ENCODE measurements around the gene MYOF.
"Not testable (repeated sequence)": the region's sequence is repeated elsewhere in the genome, so short reads cannot be mapped to it uniquely, and the experiment has no call there.

The MYOF gene

DNA sequence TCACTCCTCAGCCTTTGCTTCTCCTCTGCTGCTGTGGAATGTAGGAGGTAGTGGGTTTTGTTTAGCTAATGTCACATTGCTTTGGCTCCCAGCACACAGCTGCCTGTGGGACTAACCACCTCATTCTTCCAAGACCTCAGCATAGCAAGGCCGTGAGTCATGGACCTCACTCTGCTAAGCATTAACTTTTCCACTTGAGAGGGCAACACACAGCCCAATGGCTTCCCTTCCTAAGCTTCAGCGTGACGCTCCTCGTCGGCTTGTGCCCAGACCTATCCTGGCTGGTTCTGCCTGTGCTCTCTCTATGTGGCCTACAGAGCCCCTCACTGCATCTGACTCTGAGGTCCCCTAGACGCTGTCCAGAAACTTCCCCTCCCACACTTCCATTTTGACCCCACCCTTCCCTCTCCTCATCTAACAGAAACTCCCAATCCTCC lies 23.3 kb downstream of the MYOF start:
- no peak for DNase-seq (ENCODE audit: low read depth in 2 of 2, low spot score in 1 of 2)

DNA sequence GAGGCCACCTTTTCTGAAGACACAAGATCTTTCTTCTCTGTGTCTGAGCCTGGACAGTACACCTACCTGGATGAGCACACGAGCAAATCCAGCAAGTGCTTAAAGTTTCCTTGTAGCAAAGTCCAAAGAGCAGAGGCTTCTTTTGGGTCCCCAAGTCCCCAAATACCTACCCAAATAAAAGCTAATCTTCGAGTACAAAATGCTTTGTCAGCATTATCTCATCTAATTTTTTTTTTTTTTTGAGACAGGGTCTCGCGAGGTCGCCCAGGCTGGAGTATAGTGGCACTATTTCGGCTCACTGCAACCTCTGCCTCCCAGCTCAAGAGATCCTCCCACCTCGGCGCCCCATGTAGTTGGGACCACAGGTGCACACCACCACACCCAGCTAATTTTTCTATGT lies 24.6 kb downstream of the MYOF start:
- DNase-seq (ENCODE audit: low read depth in 2 of 2, low spot score in 1 of 2) = no peak

DNA sequence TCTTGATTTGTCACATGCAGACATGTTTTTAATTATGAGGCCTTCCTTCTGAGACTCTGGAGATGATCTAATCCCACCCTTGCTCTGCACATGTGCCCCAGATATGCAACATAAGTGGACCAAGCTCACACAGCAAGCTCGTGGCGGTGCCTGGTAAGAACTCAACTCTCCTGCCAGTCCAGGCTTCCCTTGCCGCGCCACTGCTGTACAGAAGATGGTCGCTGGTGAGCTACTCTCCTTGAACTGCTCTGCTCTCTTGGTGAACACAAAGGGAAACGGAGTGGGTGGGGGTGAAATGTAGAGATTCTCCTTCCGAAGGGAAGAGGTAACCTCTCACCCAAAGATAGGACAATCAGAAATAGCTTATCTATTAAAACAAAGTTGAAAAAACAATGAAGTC lies 25.7 kb downstream of the MYOF start:
- DNase-seq (ENCODE audit: low read depth in 2 of 2, low spot score in 1 of 2) = no peak

DNA sequence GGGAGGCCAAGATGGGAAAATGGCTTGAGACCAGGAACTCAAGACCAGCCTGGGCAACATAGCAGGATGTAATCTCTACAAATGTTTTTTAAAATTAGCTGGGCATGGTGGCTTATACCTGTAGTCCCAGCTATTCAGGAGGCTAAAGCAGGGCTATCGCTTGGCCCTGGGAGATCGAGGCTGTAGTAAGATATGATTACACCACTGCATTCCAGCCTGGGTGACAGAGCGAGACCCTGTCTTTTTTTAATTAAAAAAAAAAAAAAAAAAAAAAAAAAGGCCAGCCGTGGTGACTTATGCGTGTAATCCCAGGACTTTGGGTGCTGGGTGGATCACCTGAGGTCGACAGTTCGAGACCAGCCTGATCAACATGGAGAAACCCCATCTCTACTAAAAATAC lies 27.4 kb downstream of the MYOF start:
- DNase-seq (ENCODE audit: low read depth in 2 of 2, low spot score in 1 of 2) = no peak

DNA sequence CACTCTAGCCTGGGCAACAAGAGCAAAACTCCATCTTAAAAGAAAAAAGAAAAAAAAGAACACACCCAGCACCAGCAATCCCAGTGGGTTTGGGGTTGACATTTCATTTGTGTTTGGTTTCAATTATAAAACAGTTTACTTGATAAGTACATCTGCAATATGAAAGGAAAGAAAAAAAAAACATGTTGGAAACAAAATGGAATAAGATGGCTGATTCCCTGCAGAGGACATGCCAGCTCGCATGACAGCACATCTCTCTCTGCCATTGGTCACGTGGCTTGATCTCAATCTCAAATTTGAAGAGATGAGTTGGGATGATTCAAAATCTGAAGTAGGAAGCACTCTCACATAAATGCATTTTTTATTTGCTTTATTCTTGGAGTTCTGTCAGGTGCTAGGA lies 28.0 kb downstream of the MYOF start:
- no peak for DNase-seq (ENCODE audit: low read depth in 2 of 2, low spot score in 1 of 2)

DNA sequence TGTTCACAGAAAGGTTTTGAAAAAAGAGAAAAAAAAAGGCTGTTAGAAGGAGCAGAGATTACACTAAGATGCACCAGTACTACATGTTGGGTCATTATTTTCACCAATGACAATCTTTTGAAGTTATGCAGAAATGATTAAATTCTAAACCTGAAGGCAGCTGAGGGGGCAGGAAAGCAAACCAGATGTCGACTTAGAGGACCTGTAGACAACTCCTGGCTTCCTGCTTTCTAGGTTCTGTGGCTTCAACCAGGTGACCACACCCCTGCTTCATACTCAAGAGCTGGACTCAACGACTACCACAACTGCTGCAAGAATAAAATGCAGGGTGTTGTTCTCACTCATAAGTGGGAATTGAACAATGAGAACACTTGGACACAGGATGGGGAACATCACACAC lies 30.0 kb downstream of the MYOF start:
- DNase-seq (ENCODE audit: low read depth in 2 of 2, low spot score in 1 of 2) = no peak

DNA sequence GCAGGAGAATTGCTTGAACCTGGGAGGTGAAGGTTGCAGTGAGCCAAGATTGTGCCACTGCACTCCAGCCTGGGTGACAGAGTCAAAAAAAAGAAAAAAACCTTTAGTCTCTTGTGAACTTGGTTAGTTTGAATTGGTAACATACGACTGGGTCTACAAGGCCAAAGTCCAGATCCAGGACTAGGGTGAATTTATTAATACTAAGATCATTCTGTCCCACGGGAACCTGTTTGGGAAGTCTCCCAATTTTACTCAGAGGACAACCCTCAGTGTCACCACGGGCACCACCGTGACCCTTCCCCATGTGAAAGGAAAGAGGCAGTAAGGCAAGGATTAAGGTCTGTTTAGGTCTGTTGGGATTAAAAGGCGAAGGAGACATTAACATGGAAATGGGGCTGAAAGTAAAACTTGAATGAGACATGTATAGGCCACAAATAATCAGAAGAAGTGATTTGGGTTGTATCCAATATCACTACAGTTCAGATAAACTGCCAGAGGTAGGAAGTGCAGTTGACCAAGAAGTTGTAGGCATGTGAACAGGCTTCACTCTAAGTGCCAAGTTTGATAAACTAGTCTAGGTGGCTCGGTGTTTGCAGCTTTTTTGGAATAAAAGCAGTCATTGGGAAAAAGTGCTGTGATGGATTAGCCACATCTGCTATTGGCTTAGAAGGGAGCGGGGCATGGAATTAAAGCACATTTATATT lies 30.7 kb downstream of the MYOF start:
- no peak for DNase-seq (ENCODE audit: low read depth in 2 of 2, low spot score in 1 of 2)

DNA sequence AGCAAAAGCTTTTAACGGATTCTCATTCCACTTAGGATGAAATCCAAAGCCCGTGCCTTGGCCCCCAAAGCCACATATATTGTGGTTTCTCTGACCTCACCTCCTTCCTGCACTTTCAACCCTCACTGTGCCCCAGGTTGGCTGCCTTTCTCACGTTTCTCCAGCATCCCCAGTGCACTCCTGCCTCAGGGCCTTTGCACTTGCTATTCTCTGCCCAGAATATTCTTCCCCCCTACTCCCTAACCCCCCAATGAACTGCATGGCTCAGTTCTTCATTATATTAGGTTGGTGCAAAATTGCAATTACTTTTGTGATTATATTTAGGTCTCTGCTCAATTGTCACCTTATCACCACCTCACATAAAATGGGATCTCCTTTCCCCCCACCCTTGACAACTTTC lies 34.2 kb downstream of the MYOF start:
- DNase-seq (ENCODE audit: low read depth in 2 of 2, low spot score in 1 of 2) = no peak

DNA sequence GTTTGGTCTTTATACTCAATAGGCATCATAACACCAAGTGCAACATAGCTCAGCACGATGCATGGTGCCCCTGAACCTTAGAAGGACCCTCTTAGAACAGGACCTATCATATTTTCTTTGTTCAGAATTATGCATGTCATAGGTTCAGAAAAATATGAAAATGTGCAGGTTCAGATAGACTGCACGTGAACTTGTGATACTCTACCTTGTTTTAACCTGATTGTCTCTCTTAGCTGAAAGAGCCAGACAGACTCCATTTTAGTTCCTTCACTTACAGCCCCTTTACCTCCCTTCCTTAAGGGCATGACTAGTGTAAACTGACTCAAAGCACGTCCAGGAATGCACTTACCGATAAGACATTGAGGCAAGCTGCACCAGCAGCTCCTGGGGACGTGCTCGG lies 35.1 kb downstream of the MYOF start:
- DNase-seq (ENCODE audit: low read depth in 2 of 2, low spot score in 1 of 2) = no peak

DNA sequence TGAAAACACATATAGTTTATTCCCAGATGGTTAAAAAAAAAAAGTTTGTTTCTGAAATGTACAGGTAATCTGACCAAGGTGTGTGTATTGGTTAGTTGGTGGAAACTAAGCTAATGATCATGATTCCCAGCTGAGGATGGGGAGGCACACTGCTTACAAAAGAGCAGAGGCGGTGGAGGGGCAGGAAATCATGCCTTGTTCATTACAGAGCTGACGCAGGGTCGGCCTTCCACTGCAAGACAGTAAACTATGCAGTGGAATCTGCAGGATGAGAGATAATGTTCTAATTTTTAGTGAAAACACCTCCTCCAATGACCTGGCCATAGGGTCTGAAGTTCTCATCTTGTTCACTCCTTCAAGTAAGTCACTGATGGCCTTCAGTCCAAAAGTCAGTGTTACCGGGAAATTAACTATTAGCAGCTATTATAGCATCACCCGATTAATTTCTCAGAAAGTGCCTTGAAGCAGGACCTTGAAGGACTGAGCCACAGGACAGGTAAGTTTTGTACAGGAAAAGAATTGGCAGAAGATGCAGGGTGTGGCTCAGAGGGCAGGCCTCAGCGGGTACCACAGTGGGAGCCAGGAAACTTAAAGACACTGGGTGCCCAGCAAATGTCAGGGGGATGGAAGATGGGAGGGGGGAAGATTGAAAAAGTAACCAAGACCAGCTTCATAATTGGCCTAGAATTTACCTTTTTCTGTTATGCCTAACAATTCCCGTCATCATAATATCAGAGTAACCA lies 36.0 kb downstream of the MYOF start:
- no peak for DNase-seq (ENCODE audit: low read depth in 2 of 2, low spot score in 1 of 2)

DNA sequence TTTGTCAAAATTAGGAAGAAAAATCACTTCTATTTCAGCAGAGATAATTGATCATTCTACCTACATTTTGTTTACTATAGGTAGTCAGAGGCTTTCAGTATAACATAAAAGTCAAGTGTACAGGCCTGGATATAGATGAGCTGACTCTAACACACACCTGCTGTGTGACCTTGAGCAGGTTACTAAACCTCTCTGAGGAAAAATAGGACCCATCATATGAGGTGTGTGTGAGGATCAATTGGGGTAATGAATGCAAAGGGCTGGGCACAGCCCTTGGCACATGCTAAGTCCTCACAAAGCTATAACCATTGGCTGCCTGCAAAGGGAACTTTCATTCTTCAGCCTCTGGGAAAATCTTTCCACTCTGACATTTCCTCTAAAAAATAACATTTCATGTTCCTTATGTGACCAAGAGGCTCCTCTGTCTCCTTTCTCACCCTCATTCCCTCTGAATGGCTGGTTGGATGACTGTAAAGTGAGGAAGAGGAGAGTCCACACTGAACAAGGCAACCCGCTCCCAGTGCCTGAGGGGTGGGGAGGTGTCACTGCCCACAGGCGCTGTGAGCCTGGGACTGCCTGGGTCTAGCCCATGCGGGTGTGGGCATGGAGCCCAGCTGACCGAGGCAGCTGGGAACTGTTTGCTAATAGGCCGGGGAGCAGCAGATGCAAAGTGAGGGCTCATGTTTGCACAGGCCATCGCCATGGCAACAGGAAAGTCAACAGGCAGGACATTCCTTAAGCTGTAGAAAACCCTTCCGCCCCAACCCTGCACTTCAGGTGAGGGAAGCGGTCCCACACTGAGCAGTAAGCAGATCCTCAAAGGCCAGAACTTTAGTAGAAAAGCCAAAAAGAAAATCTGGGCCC lies 36.8 kb downstream of the MYOF start:
- no peak for DNase-seq (ENCODE audit: low read depth in 2 of 2, low spot score in 1 of 2)

DNA sequence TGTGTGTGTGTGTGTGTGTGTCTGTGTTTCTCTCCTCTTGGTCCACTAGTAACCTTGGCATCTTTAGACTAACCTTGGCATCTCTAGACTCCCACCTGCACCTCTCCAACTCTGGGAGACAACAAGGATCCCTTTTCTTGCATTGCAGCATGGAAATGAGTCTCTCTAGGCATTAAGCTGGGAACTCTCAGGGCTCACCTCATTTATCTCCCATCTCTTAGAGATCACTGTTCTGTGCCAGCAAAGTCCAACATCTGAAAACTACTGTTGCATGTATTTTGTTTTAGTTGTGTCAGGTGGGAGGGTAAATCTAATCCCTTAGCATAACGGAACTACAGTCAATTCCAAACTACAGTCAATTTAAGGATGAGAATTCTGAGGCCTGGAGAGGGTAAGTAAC lies 38.7 kb downstream of the MYOF start:
- no peak for DNase-seq (ENCODE audit: low read depth in 2 of 2, low spot score in 1 of 2)

DNA sequence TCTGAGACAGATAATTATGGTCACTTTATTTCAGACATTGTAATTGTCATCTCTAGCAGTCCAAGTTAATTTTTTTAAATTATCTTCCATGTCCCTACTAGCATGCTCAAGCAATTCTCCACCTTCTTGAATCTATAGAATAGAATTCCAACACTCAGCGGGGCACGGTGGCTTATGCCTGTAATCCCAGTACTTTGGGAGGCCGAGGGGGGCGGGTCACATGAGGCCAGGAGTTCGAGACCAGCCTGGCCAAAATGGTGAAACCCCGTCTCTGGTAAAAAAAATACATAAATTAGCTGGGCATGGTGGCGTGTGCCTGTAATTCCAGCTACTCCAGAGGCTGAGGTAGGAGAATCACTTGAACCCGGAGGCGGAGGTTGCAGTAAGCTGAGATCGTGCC lies 39.4 kb downstream of the MYOF start:
- not testable (repeated sequence) for DNase-seq (ENCODE audit: low read depth in 2 of 2, low spot score in 1 of 2)

DNA sequence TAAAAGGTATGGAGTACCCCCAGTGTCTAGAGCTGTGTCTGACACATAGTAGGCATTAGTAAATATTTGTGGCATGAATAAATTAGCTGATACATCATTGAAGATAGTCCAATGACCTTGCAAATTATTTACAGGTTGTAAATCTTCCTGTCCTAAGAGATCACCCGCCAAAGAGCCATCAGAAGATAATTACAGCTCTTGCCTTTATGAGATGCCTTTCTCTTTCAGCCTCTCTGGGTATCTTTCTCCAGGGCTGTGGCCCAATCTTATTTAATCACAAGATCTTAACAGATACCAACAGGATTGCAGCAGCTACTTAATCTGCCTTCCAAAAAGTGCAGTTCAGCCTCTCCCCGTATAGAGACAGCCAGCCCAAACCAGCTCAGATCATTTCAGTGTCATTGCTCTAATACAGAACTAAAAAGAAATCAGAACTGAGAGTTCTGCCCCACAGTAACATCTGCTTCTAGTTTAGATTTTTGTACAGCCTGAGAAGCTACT lies 41.5 kb downstream of the MYOF start:
- no peak for DNase-seq (ENCODE audit: low read depth in 2 of 2, low spot score in 1 of 2)

DNA sequence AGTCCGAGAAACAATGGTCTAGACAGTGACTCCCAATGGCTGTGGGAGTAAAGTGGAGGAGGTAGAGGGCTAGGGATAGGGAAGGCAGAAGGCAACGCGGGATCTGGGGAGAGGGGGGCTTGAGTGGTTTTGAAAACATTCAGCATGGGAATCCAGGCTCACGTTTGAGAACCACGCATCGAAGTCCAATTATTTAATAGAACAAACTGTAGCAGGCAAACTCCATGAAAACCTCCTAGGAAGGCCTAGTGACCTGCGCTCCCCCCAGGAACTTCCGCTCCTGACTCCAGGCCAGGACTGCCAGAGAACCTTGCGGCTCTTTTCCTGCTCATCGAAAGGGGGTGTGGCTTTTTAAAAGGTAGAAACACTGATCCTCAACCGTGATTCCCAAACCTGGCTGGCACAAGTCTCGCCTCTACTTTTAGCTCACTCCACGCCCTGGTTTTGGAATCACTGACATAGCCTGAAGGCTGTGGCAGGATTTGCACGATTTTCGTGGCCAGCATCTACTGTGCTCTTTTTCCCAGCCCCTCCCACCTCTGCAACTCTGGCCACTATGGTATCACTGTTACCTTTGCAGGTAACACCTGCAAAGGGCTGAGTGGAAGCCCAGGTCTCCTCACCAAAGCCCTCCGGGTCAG lies 43.4 kb downstream of the MYOF start:
- DNase-seq (ENCODE audit: low read depth in 2 of 2, low spot score in 1 of 2) = no peak

DNA sequence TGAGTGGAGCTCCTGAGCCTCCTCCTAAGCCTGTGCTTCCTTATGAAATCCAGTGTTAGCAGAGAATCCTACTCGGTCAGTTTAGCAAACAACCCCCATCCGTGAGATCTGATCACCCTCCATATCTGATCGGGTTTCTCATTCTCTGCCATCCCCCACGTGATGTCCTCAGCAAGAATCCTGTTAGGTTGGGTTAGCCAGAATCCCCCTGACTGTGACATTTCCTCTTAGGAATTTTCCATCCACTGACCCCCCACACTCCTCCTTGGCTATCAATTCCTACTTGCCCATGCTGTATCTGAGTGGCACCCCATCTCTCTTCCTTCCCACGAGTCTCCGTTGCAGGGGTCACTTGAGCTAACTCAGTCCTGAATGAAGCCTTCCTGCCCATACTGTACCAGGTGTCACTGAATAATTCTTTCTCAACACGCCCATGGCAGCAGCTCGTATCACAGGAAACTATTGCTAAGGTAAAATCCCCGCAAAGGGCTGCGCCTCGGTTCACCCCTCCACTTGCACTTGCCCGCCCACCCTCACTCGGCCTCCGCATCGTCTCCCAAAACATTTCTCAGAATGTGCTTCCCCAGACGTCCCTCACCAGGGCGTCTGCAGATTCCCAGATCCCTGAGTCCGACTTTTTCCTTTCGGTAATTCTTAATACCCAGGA lies 44.1 kb downstream of the MYOF start:
- no peak for DNase-seq (ENCODE audit: low read depth in 2 of 2, low spot score in 1 of 2)

DNA sequence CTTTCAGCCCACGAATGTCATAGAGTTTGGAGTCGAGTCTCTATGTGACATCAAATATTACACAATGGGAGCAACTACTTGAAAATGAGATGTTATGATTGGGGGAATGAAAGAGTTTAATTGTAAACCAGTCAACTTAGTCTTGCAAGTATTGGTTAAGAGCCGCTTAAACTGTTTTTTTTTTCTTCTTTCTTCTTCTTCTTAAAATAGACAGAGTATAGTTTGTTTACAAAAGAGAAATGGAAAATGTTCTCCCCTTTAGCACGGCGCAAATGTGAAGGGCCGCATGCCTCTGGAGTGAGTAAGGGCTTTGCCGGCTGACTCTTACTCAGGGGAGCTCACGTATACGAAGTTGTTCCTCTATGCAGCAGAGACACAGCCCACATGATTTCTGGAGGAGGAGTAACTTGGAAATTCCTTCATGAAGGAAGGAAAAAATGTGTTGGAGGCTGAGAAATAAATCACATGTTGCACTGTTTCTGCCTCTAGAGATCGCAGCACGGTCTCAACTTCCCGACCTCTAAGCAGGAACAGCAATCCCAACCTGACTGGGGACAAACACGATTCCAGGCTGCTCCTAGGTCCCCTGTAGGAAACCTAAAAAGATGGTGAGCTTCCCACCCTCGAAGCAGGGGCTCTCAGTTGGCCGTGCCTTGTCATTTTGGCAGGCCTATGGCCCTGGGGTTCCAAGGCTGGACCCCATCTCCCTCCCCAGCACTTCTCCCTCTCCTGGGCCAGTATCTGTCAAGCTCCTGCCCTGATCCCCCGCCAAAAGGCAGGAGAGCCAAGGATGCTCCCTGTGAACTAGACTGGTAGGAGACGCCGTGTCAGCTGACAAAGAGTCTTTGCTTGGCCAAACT lies 44.8 kb downstream of the MYOF start:
- DNase-seq (ENCODE audit: low read depth in 2 of 2, low spot score in 1 of 2) = no peak

DNA sequence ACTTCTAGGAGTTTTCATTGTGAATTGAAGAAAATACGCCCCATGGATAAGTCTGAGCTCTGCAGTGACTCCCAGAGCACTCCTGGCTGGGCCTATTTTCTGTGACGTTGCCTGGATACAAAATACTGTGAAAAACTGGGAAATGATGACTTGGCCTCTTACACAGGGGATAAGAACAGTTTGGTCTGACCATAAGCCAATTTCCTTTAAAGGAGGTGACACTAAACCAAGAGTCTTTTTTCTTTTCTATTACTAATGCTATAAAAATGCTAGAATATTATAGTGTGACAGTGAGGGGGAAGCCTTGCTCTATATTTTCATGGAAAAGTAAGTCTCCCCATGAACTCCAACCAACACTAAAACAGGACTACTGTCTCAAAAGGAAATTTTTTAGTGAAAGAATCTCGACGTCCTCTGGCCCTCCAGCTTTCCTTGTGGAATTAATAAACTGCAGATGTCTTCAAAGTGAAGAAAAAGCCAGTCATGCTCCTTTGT lies 45.5 kb downstream of the MYOF start:
- no peak for DNase-seq (ENCODE audit: low read depth in 2 of 2, low spot score in 1 of 2)

DNA sequence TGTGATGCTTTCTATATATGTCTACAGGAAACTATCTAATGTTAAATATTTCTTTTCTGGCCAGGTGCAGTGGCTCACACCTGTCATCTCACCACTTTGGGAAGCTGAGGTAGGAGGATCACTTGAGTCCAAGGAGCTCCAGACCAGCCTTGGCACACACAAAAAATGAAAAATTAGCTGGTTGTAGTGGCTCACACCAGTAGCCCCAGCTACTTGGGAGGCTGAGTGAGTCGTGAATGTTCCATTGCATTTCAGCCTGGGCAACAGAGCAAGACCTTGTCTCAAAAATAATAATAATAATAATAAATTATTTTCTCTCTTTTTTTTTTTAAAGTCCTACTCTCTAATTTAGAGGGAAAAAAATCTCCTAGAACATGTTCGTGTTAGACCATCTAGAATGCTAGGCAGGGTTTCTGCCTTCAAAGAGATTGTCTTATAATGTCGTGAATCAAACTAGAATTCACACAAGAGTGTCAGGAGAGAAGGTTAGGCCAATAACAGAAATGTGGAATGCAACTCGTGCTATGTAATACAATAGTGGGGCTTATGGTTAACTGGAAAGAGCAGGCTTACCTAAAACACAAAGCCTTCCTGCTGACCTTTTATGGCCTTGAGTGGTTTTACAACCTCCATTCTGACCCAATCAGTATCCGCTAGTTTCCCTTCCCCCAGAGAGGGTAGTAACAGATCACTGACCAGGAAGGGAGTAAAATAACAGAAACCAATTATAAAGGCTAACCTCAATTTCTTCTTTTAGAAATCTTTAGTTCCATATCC lies 46.3 kb downstream of the MYOF start:
- no peak for DNase-seq (ENCODE audit: low read depth in 2 of 2, low spot score in 1 of 2)

All from stimulated activated CD8-positive, alpha-beta memory T cell treated with anti-CD3 and anti-CD28 coated beads, Interleukin-4, amount 100 ng/mL, for 1 hour (primary cell).